NT2/D1 (cell line): Measurements from ENCODE around the gene PIGK.
A peak's percentile ranks its signal among the peaks of the same experiment; 100 is the strongest.
"Not testable (repeated sequence)": the region's sequence is repeated elsewhere in the genome, so short reads cannot be mapped to it uniquely, and the experiment has no call there.

Source experiments
- DNase-seq: peaks from one replicate; pipeline ENCODE4 v3.0.0-alpha.2; 2011; ENCODE audit warnings: low read depth, low spot score
- H3K27me3 ChIP-seq: 2 replicates; pipeline ENCODE4 v1.6.0; 2011; ENCODE audit warnings: mild to moderate bottlenecking; ENCODE audit not compliant: insufficient read length, insufficient read depth
- H3K36me3 ChIP-seq: 2 replicates; pipeline ENCODE4 v1.6.1; 2011; ENCODE audit warnings: mild to moderate bottlenecking, low read length, mixed read lengths; ENCODE audit not compliant: insufficient read depth, insufficient read length
- H3K4me1 ChIP-seq: 2 replicates; pipeline ENCODE4 v1.5.1; 2011; ENCODE audit not compliant: insufficient read depth, insufficient read length
- H3K4me3 ChIP-seq: 2 replicates; pipeline ENCODE4 v1.5.1; 2011; ENCODE audit warnings: low read depth; ENCODE audit not compliant: insufficient read length
- H3K9ac ChIP-seq: 2 replicates; pipeline ENCODE4 v1.6.0; 2011; ENCODE audit warnings: low read depth; ENCODE audit not compliant: insufficient read length
- H3K9me3 ChIP-seq: 2 replicates; pipeline ENCODE4 v1.5.1; 2011; ENCODE audit warnings: mild to moderate bottlenecking, low read length; ENCODE audit not compliant: insufficient read depth
- SUZ12 ChIP-seq: IDR thresholded peaks from 2 replicates; pipeline ENCODE4 v1.6.1; 2011; ENCODE audit not compliant: insufficient read length, insufficient read depth; ENCODE audit errors: extremely low read depth
- YY1 ChIP-seq: IDR thresholded peaks from 2 replicates; pipeline ENCODE4 v1.6.1; 2011; ENCODE audit not compliant: insufficient read length, insufficient read depth
- ZNF274 ChIP-seq: IDR thresholded peaks from 2 replicates; pipeline ENCODE4 v1.6.1; 2011; ENCODE audit warnings: mild to moderate bottlenecking, low read depth, low read length

PIGK gene

GRCh38 chr1:77227381-77227780, 8.2 kb upstream of the PIGK start:
- H3K4me1 ChIP-seq, result peaks cover 1% of the 10 kb centered on the region
- H3K9me3 ChIP-seq, result peaks cover 22% of the 10 kb centered on the region
- H3K27me3 ChIP-seq, result no peaks in the 10 kb centered on the region
- H3K36me3 ChIP-seq, result peaks cover 25% of the 10 kb centered on the region
- H3K9ac ChIP-seq, result no peak overlapping the region
- no peak overlapping the region for H3K4me3 ChIP-seq
- TF ChIP-seq SUZ12, result no peak
- TF ChIP-seq YY1, result no peak
- TF ChIP-seq ZNF274, result no peak
- no peak for DNase-seq

GRCh38 chr1:77222496-77222895, 3.3 kb upstream of the PIGK start:
- peaks cover 41% of the 10 kb centered on the region for H3K36me3 ChIP-seq
- no peaks in the 10 kb centered on the region for H3K27me3 ChIP-seq
- no peak overlapping the region for H3K4me3 ChIP-seq
- TF ChIP-seq SUZ12 (no peak), ZNF274 (no peak), YY1 (no peak)
- H3K9ac ChIP-seq, result no peak overlapping the region
- peak; percentile 64 for DNase-seq
- H3K4me1 ChIP-seq, result peaks cover 3% of the 10 kb centered on the region
- peaks cover 37% of the 10 kb centered on the region for H3K9me3 ChIP-seq

- no peak for TF ChIP-seq SUZ12
- no peak overlapping the region for H3K4me3 ChIP-seq
- H3K27me3 ChIP-seq, result no peaks in the 10 kb centered on the region
- no peak overlapping the region for H3K9ac ChIP-seq
- DNase-seq, result no peak
- H3K9me3 ChIP-seq, result peaks cover 37% of the 10 kb centered on the region
- H3K36me3 ChIP-seq, result peaks cover 41% of the 10 kb centered on the region
- H3K4me1 ChIP-seq, result peaks cover 3% of the 10 kb centered on the region
These were observed 1.6 kb upstream of the PIGK start for GRCh38 chr1:77220687-77221463.

DNA sequence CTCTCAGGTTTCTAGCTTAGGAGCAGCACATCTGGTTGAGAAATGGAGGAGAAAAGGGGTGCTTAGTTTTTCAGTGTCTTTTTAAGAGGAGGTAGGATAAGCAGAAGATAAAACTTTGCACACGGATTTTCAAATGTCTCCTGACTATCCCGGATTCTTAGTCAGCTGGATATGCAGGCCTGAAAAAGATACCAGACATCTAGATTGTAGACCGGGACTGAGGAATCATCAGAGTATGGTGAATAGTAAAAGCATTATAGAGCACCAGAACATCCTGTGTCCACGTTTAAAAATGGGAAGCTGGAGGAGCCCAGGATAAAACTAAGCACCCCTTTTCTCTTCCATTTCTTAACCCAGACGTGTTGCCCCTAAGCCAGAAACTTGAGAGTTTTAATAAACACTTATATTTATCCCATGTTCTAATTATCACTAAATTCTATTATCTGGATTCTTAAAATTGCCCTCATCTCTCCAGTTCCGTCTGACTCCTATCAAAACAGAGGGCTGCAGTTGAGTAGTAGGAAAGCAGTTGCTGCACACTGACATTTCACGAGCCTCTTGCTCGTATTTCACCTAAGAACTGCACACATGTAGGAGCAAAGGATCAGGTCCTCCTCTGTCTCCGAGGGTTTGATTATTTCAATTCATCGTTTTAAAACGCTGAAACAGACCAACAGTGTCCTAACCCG, 609 bp downstream of the PIGK start:
- Histone ChIP-seq H3K27me3 (no peaks in the 10 kb centered on the region), H3K4me3 (peak overlapping the region; percentile 71), H3K9me3 (peaks cover 23% of the 10 kb centered on the region; the same call in 1 of the 2 replicates), H3K36me3 (peaks cover 25% of the 10 kb centered on the region), H3K9ac (peak overlapping the region; percentile 88), H3K4me1 (peaks cover 3% of the 10 kb centered on the region)
- peak; percentile 8 for DNase-seq
- TF ChIP-seq ZNF274 (no peak), SUZ12 (no peak), YY1 (no peak)

DNA sequence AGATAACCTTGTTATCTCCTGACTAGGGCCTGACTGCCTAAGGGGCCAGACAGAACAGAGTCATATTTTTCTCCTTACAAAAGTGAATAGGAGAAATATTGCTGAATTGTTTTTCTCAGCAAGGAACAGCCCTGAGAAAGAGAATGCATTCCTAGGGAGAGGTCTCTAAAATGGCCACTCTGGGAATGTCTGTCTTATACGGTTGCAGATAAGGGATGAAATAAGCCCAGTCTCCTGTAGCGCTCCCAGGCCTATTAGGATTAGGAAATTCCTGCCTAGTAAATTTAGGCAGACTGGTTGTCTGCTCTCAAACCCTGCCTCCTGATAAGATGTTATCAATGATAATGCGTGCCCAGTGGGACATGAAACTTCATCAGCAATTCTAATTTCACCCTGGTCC, 15.2 kb downstream of the PIGK start:
- H3K9me3 ChIP-seq, result peaks cover 16% of the 10 kb centered on the region
- not testable (repeated sequence) for H3K4me3 ChIP-seq, H3K27me3 ChIP-seq, H3K9ac ChIP-seq, H3K4me1 ChIP-seq, H3K36me3 ChIP-seq, DNase-seq

- H3K36me3 ChIP-seq, result no peaks in the 10 kb centered on the region
- H3K9ac ChIP-seq, result no peak overlapping the region
- H3K27me3 ChIP-seq, result no peaks in the 10 kb centered on the region
- H3K9me3 ChIP-seq, result peaks cover 16% of the 10 kb centered on the region
- no peak overlapping the region for H3K4me3 ChIP-seq
- DNase-seq, result no peak
- H3K4me1 ChIP-seq, result no peaks in the 10 kb centered on the region
- TF ChIP-seq YY1, result no peak
- TF ChIP-seq ZNF274, result no peak
- no peak for TF ChIP-seq SUZ12
These were observed 16.5 kb downstream of the PIGK start for GRCh38 chr1:77202751-77203150.

- H3K4me1 ChIP-seq, result no peaks in the 10 kb centered on the region
- no peak for TF ChIP-seq YY1
- TF ChIP-seq SUZ12, result no peak
- no peak for TF ChIP-seq ZNF274
- H3K4me3 ChIP-seq, result no peak overlapping the region
- DNase-seq, result no peak
- H3K36me3 ChIP-seq, result no peaks in the 10 kb centered on the region
- no peaks in the 10 kb centered on the region for H3K27me3 ChIP-seq
- H3K9ac ChIP-seq, result no peak overlapping the region
- peaks cover 16% of the 10 kb centered on the region for H3K9me3 ChIP-seq
These were observed 18.4 kb downstream of the PIGK start for GRCh38 chr1:77200806-77201205.
